Measurements from ENCODE around the gene RCSD1. TPM values are rescaled to one million over a fixed set of nuclear protein-coding genes. Genes with fewer than 3 reads are reported as not detected.

RCSD1 gene
- total and polyA plus RNA-seq, 2 donors (not counting 3 experiments of a cell fraction or from before 2014, with no cell fraction given) = 0.08 to 1.00 TPM

- POLR2A ChIA-PET = no interaction called here
- FAIRE-seq = no peak
These were observed 10.0 kb upstream of the RCSD1 start for GRCh38 chr1:167620002-167620401.

More at GRCh38 chr1:167620002-167620401, 10.0 kb upstream of the RCSD1 start:
- no peaks in the 10 kb centered on the region for H3K36me3 ChIP-seq (ENCODE audit: control insufficient read depth in 2 of 2, extremely low read depth in 1 of 2, insufficient read depth in 2 of 2, low read length in 2 of 2)
- H3K9me3 ChIP-seq (replicated peaks; ENCODE audit: control insufficient read depth, insufficient read depth, low read length) = no peaks in the 10 kb centered on the region
- no peaks in the 10 kb centered on the region for H4K20me1 ChIP-seq (replicated peaks; ENCODE audit: control insufficient read depth, extremely low read depth, insufficient read depth, low read length)
- no peak overlapping the region for H3K4me2 ChIP-seq (ENCODE audit: insufficient read depth, low read length)
- no peak overlapping the region for H3K27ac ChIP-seq (ENCODE audit: insufficient read depth, low read depth, low read length)
- intact Hi-C loops (cut with micrococcal nuclease) = no loop called here
- TF ChIP-seq POLR2AphosphoS5 (IDR thresholded peaks at IDR 0.05; ENCODE audit: insufficient read depth, low read depth, low read length) (no peak), EZH2 (IDR thresholded peaks at IDR 0.05; ENCODE audit: borderline replicate concordance, low read depth, low read length, severe bottlenecking) (no peak), MYC (IDR thresholded peaks at IDR 0.05; ENCODE audit: low read depth, low read length) (no peak), MAX (IDR thresholded peaks at IDR 0.05; ENCODE audit: insufficient read depth, insufficient read length) (no peak), FOS (IDR thresholded peaks at IDR 0.05; ENCODE audit: borderline replicate concordance, insufficient read depth, low read length) (no peak), JUN (IDR thresholded peaks at IDR 0.05; ENCODE audit: borderline replicate concordance, insufficient read depth, insufficient read length, low read depth) (no peak), CTCF (IDR thresholded peaks at IDR 0.05; ENCODE audit: extremely low read depth in 1 of 2, insufficient read depth in 1 of 2, low read depth in 1 of 2, low read length in 2 of 2) (no peak), POLR2A (IDR thresholded peaks at IDR 0.05; ENCODE audit: low read depth, low read length) (no peak), GATA2 (IDR thresholded peaks at IDR 0.05; ENCODE audit: insufficient read depth, insufficient read length, low read depth, low read length) (no peak)
- H3K4me1 ChIP-seq (ENCODE audit: control insufficient read depth, extremely low read depth, insufficient read depth, low read length) = no peaks in the 10 kb centered on the region
- H3K9ac ChIP-seq (replicated peaks; ENCODE audit: extremely low read depth, insufficient read depth, low read length) = no peak overlapping the region
- BruUV-seq (replicated peaks) = no TSS peak
- no peak overlapping the region for H3K4me3 ChIP-seq (replicated peaks in 1 of 3; ENCODE audit: insufficient read depth in 1 of 3, low read depth in 1 of 3, low read length in 3 of 3)
- no peak overlapping the region for H2AFZ ChIP-seq (ENCODE audit: low read depth, low read length)
- no peaks in the 10 kb centered on the region for H3K79me2 ChIP-seq (ENCODE audit: control insufficient read depth, insufficient read depth, low read length)
- H3K9me1 ChIP-seq (replicated peaks; ENCODE audit: control insufficient read depth, extremely low read depth, insufficient read depth, low read length) = no peaks in the 10 kb centered on the region
- dilution Hi-C loops (cut with MboI; ENCODE audit: extremely low pct_ligation_motif_present, low sequenced_read_pairs) = no loop called here
- CTCF ChIA-PET = no interaction called here
- no peak for DNase-seq (ENCODE audit: low read depth, low spot score)
- H3K27me3 ChIP-seq (ENCODE audit: control insufficient read depth in 2 of 2, insufficient read depth in 2 of 2, low read length in 2 of 2) = no peaks in the 10 kb centered on the region
